Hepatic stellate cell (primary cell): ENCODE data around the gene TARM1.
A peak's percentile ranks its signal among the peaks of the same experiment; 100 is the strongest.

Experiments
- DNase-seq: peaks from one replicate; pipeline ENCODE4 v3.0.0; 2011; ENCODE audit warnings: low spot score

TARM1 gene

GRCh38 chr19:54081032-54081431 lies at the start of gene TARM1:
TARM1 (minus strand) TSS chr19:54081365; CDS start chr19:54081340, 25 bp downstream.
- no peak for DNase-seq

- no peak for DNase-seq
These were observed 48.4 kb upstream of the TARM1 start for GRCh38 chr19:54129617-54129996.

DNA sequence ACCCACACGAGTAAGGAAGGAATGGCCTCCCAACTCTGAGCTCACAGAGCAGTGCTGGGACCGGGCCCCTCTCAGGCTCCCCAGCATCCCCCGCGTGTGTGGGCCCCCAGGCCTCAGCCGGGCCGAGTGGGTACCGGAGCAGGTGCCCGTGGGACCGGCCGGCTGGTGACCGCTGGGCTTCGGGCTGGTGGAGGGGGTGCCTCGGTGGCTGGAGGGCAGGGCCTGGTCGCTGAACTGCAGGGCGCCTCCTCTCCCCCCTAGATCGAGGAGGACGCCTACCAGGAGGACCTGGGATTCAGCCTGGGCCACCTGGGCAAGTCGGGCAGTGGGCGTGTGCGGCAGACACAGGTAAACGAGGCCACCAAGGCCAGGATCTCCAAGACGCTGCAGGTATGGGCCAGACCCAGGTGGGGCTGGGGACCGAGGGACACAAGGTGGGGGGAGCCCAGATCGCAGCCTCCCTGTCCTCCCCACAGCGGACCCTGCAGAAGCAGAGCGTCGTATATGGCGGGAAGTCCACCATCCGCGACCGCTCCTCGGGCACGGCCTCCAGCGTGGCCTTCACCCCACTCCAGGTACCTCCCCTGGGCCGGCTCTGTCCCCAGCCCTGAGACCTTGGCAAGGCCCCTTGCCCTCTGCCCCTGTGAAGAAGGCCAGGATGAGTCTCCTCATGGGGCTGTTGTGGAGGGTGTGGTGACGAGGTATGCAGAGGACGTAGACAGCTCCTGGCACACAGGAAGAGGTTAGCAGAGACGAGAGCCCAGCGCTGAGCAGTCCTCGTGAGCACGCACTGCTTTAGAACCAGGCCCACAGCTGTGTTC lies 47.8 kb upstream of the TARM1 start:
- no peak for DNase-seq

- no peak for DNase-seq
These were observed 47.2 kb upstream of the TARM1 start for GRCh38 chr19:54128441-54128725.

DNA sequence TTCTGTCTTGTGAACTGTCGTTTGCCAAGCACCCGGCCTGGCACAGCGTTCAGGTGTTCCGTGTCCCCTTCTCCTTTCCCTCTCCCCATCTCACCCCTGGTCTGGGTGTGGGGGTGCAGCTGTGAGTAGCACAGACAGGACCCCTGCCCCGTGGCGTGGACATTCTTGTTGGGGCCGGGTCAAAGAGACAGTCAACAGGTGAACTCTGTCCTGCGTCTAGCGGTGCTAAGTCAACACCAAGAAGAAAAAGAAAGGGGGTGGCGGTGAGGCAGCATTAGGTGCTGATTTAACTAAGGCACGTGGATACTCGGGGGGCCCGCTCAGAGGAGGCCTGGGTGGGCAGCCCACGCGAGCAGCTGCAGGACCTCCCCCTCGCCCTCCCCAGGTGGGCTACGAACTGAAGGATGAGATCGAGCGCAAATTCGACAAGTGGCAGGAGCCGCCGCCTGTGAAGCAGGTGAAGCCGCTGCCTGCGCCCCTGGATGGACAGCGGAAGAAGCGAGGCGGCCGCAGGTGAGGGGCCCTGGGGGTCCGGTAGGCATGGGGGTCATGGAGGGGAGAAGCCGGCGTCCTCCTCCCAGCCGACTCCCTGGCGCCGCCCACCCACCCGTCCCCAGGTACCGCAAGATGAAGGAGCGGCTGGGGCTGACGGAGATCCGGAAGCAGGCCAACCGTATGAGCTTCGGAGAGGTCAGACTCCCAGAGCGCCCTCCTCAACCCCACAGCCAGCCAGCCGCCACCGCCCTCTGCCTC lies 46.7 kb upstream of the TARM1 start:
- no peak for DNase-seq

GRCh38 chr19:54125713-54126112 lies 44.5 kb upstream of the TARM1 start:
- DNase-seq, result no peak

DNA sequence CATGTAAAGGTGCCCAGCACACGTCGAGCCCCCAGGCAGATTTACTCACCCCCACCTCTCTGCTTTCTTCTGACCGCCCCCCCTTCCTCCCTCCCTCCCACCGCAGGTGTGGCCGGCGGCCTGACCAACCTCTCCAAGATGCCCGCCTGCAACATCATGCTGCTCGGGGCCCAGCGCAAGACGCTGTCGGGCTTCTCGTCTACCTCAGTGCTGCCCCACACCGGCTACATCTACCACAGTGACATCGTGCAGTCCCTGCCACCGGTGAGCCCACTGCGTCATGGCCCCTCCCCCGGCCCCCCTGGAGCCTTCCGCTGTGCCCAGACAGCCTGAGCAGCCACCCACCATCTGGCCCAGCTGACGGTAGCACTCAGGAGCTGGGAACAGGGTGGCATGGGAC lies 43.2 kb upstream of the TARM1 start:
- no peak for DNase-seq

DNA sequence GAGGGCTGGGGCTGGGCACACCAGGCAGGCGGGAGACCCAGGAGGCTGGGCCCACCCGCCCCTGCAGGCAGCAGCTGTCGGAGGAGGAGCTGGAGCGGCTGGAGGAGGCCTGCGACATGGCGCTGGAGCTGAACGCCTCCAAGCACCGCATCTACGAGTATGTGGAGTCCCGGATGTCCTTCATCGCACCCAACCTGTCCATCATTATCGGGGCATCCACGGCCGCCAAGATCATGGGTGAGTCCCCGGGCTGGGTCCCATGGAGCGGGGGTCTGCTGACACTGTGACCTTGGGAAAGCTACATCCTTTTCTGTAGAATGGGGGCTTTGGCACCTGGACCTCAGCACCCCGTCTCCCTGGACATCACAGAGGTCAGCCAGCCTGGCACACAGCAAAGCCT lies 42.5 kb upstream of the TARM1 start:
- DNase-seq, result no peak

DNA sequence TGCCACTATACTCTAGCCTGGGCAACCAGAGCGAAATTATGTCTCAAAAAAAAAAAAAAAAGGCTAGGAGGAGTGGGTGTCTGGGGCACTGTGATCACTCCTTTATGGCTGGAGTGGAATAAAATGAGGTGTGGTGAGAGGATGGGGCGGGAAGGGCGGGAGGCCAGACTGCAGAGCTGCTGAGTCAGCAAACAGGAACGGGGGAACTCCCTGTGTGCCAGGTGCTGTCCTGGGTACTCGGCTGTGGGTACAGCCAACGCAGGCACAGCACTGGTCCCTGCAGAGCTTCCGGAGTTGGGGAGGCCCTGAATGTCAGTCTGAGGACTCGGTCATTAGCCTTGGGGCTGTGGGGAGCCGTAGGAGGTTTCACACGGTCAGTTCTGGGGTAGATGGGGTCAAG lies 40.1 kb upstream of the TARM1 start:
- DNase-seq, result no peak

DNA sequence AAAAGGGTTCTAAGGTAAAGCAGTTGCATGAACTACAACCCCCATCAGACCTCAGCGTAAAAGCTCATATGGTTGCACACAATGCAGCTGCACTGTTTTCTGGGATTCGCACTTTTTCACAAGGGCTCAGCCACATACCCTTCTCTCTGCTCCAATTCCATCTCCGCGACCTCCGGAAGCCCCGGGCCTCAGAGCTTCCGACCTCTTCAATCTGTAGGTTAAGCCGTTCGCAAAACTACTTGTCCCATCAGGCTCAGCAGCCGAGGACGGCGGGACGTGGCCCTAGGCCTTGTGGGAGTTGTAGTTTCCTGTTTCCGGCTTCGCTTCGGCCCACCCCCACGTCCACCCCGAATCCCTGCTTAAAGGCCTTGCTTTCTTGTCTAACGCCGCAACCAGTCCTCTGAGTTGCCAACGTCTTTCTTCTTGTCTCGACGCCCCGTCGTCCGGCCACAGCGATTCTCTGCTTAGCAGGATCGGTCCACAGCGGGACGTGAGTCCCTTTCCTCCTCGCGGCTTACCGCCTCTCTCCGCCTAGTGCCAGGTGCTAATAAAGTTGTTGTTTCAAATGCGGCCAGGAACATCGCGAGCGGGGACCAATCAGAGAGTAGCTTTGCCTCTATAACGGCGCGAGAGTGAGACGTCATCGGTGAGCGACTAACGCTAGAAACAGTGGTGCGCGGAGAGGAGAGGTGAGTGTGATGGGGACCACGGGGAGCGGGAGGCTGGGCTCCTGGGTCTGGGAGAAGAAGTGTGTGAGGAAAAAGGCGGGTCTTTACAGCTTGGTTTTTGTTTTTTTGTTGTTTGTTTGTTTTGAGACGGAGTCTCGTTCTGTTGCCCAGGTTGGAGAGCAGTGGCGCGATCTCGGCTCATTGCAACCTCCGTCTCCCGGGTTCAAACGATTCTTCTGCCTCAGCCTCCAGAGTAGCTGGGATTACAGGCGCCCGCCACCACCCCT lies 34.2 kb upstream of the TARM1 start, which contains the start of the genes PRPF31 and TFPT:
TSS of gene PRPF31 (plus strand) at position 646 of the 955 bp plus-strand sequence. CDS start 2,525 bp downstream, outside the sequence.
TSS of gene TFPT (minus strand) at position 549 of the 955 bp plus-strand sequence. CDS start at position 161, 388 bp downstream.
- DNase-seq, result peak; percentile 99

- DNase-seq, result peak; percentile 63
These were observed 33.4 kb upstream of the TARM1 start for GRCh38 chr19:54114340-54115108.

DNA sequence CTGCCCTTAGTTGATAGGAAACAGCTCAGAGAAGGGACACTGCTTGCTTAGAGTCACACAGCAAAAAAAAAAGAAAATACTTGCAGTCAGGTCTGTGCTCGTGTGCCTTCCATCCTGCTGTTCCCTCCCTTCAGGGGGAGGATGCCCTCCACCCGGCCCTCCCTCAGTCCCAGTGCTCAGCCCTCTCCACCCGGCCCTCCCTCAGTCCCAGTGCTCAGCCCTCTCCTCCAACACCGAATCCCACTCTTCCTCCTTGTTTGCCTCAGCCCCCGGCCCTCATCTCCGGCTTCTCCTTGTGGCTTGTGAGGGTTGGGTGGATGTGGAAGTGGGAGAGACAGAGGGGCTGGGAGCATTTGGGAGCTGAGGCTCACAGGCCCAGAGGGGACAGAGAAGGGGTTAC lies 28.5 kb upstream of the TARM1 start:
- no peak for DNase-seq

- no peak for DNase-seq
These were observed 27.3 kb upstream of the TARM1 start for GRCh38 chr19:54108496-54108895.

DNA sequence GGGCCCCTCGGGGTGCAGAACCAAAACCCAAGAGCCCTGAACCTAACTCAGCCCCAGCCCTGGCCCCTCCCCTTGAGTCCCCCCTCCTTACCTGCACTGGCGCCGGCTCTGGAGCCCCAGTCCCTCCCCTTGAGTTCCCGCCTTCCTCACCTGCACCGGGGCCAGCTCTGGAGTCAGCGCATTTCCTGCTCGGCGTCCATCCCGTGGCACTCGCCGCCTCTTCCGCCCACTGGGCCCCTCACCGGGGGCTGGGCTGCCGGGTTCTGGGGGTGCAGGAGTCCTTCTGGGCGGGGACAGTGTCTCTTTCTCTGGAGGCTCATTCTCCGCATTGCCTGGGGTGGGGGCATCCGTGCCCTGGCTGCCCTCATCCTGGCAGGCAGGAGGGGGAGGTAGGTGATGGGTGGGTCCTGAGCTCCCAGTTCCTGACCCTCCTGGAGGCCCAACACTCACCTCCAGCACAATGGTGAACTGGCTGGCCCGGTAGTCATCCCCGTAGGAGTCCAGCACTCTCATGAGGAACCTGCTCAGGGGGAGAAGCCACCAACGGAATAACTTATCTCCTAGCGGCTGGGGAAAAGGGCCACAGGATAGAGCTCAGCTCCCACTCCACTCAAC lies 26.8 kb upstream of the TARM1 start:
- DNase-seq, result no peak

GRCh38 chr19:54106716-54107115 lies 25.6 kb upstream of the TARM1 start:
- DNase-seq, result no peak

DNA sequence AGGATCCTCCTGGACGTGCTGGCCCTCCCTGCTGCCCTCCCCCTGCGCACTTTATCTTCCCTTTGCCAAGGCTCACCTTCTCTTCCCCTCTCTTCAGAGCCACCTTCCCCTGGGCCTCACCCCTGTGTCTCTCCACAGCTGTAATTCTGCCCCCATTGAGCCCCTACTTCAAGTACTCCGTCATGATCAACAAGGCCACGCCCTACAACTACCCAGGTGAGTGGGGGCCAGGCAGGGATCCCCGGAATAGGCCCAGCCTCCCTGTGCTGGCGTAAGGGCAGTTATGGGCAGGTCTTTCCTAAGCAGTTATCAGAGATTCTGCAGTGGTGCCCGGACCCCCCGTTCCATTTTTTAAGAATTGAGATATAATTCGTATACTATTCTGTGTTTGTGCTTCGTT lies 24.6 kb upstream of the TARM1 start:
- no peak for DNase-seq

GRCh38 chr19:54104998-54105715 lies 24.0 kb upstream of the TARM1 start:
- no peak for DNase-seq

DNA sequence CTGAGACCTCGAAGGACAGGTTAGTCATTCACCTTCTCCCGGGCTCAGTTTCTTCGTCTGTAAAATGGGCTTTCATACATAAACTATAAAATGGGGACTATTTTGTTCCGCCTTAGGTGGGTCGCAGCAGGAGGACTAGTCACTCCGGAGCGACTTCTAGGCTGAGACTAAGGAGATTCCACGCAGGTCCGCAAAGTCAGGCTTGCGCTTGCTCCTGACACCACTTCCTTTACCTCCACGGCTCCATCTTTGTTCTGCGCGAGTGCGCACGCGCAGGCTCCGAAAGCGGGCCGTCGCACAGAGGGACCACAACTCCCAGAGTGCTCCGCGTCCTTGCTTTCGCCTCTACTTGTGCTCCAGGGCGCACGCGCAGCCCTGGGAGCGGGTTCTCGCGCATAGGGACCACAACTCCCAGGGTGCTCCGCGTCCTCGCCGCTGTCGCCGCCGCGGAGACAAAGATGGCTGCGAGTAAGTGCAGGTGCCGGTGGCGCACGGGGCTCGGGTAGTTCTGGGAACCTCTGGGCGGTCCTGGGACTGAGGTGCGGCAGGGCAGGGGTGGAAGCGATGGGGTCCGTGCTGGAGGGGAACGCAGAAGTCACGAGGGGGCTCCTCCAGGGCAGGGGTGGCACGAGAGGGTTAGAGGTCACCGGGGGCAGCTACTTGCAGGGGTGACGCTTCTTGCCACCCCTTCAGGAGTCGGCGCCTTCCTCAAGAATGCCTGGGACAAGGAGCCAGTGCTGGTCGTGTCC lies 21.4 kb upstream of the TARM1 start, which contains the start of gene NDUFA3:
TSS of gene NDUFA3 (plus strand) at position 435 of the 749 bp plus-strand sequence. CDS start at position 459, 24 bp downstream.
- DNase-seq, result peak; percentile 100

DNA sequence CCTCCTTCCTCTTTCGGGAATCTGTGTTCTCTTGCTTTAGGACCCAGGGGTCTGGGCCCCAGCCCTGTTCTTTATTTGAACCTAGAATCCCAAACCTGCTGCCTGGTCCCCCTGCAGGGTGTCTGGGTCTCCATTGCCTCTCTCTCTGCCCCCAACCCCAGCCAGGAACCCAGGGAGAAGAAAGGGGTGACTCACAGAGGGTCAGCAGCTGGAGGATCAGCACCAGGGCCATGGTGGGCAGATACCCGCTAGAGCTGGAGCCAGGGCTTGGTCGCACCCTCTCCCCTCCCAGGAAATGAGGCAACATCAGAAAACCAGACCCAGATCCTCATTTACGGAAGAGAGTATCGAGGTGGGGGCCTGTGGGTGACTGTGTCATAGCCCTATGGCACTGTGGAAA lies 19.4 kb upstream of the TARM1 start, which contains the start of gene OSCAR:
TSS of gene OSCAR (minus strand) at position 243 of the 400 bp plus-strand sequence. CDS start at position 232, 11 bp downstream.
- no peak for DNase-seq
